HG02938 (cell line): ENCODE data around the gene AFAP1L1.

Source experiments
- ATAC-seq: cut with Tn5 transposase; IDR thresholded peaks from one replicate; pipeline ENCODE4 v1.9.1; 2021; ENCODE audit warnings: mild to moderate bottlenecking, moderate library complexity; ENCODE audit not compliant: unreplicated experiment

The AFAP1L1 gene

GRCh38 chr5:149283626-149284480, 12.2 kb downstream of the AFAP1L1 start:
- ATAC-seq: no peak

DNA sequence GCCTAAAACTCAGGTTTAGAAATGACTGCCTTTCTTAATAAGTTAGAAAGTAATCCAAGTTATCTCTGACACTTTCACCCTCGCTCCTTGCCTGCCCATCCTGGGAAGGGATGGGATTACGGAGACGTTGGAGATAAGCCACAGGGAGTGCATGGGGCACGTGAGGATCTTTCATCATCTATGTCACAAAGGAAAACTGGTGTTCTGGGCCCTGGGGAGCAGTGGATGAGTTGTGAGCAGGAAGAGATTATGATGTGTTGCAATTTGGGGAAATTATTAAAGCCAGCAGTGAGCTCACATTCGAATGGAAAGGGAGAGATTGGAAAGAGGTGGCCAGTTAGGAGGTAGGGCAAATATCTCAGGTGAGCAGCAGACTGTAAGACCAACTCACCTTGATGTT, 12.8 kb downstream of the AFAP1L1 start:
- no peak for ATAC-seq

GRCh38 chr5:149285153-149285552, 13.5 kb downstream of the AFAP1L1 start:
- no peak for ATAC-seq

- no peak for ATAC-seq
These were observed 16.8 kb downstream of the AFAP1L1 start for GRCh38 chr5:149288436-149288835.

DNA sequence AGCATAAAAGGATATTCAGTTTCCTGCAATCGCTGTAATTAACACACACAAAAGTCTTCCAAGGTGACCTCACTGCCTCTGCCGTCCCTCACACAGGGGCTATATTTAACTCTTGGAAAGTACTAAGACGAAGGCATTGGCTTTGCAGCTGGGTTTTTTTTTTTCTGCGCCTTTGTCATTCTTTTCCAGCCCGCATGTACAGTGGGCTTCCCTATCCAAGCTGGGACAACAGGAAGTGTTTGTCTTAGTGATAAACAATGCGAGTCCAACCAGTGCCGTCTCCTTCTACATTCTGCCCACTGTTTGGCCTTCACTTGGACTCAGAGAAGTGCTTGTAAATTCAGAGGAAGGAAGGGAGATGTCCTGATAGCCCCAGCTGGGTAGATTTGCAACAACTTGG, 17.6 kb downstream of the AFAP1L1 start:
- ATAC-seq: no peak

DNA sequence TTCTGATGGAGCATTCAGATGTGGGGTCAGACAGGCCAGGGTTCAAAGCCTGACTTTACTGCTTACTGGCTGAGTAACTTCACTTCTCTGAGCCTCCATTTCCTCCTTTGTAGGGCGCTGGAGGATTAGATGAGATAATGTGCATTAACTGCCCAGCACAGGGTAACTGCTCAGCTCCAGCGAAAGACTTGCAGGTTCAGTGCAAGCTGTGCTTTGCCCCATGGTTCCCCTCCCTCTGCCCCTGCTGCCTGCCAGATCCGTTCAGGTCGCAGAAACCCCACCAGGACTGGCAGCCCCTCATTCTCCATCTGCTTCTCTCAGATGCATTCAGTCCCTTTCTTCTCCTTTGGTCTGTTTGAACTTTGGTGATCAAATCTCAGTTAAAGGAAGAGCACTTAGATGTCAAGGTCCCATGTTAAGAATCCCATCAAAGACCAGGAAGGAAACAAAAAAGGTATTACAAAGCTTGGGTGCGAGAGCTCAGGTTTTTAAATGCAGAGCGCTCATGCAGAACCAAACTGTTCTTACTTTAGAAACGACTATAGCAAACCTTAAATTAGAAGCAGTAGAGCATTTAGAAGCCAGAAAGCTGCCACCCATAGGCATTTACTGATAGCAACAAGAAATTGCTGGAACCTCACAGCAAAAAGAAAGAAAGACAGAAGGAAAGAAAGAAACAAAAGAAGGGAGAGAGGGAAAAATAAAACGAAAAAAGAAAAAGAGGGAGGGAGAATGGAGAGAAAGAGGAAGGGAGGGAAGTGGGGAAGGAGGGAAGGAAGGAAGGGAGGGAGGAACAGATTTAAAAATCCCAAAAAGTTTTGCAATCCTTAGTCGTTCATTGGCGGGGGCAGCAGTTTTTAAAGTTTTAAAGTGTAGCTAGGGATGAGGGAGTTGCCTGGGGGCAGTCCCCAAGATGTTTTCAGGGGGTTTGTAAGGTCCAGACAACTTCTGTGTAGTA, 23.5 kb downstream of the AFAP1L1 start:
- ATAC-seq: no peak

DNA sequence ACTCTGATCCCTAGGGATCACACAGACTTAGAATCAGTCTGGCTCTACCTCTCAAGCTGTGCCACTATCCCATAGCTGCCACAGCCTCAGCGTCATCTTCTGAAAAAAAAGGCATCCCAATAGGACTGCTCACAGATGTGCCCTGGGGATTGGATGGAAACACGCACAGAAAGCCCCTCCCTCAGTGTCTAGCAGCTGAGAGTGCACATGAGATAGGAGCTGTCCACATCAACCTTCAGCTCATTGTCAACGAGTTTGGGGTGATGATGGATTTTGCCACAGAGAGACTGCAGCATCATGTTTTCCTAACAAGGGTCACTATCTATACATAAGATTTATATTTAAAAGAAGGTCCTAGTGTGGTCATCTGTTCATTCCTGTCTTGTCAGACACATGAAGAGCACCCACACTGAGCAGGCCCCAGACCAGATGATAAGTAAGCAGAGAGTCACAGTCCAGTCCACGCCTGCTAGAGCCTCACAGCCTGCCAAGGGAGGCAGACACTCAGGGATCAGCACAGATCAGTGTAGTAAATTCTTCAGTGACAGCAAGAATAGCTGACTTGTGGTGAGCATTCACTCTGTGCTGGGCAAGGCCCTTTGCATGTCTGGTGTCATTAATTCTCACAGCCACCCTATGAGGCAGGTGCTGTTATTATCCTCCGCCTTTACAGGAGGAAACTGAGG, 25.8 kb downstream of the AFAP1L1 start:
- no peak for ATAC-seq

DNA sequence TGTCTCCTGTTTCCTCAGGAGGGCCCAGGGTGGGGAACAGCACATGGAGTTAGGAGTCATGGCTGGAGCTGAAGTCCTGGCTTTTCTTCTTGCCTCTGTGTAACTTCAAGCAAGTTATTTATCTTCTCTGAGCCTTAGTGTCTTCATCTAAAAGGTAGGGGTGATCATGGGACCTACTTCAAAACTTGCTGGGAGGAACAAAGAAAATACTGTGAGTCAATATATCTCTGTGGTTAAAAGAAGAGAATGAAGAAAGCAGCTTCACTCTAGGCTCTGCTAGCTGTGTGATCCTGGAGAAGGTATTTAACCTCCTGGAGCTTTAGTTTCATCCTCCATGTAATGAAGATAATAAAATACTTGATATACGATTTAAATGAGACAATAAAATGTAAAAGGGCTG, 26.5 kb downstream of the AFAP1L1 start:
- ATAC-seq: no peak

DNA sequence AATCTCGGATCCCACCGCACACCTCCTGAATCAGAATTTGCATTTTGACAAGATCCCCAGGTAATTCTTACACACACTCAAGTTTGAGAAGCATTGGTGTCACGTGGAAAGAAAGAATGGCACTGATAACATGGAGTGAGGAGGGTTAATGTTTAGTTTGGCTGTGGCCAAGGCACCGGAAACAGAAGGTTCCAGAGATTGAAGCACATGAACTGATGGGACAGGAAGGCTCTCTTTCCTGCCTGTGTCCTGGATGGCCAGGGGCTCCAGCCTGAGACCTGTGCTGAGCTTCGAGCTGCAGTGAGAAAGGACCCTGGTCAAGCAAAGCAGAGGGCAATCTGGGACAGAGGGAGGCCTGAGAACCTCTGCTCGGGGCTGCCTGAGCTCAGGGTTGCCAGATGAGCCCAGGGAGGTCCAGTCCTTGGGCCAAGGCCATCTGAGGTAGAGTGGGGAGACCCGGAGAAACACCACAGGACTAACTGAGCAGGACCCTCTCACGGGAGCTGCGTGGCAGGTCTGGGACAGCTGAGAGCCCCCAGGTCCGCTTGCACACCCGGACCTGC, 27.3 kb downstream of the AFAP1L1 start:
- ATAC-seq: no peak

DNA sequence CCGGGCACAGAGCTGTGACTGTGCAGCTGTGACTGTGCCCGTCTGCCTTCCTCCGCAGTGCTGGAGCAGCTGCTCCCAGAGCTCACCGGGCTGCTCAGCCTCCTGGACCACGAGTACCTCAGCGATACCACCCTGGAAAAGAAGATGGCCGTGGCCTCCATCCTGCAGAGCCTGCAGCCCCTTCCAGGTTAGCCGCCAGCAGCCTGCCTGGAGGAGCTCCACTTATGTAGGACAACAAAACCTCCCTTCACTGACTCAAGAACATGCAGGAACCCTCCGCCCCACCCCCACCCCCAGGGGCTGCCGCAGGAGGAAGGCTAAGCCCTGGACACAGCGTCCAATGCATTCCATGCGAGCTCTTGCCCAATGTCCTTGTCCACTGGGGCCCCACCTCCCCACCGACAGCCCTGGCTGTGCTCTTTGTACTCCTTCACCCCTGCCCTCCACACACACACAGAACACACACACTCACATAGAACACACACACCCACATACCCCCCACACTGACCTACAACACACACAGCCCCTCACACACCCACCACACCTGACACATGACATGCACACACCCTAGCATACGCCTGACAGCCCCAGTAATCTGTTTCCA, 27.9 kb downstream of the AFAP1L1 start:
- no peak for ATAC-seq

DNA sequence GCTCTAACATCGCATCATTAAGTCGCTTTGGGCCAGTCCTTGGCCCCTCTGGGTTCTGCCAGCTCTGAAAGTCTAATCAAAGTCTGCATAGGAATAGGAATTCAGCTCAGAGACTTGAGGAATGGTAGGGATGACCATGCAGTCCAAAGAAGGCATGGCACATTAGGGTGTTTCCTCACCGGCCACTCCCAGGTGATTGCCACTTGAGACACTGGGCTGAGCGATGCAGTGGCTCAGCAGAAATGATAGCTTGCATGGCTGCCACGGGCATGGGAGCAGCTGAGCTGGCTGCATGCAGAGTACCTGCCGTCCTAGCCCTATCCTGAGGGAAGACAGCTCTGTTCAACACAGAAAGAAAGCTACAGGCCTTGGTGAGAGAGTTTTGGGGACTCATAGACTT, 28.8 kb downstream of the AFAP1L1 start:
- ATAC-seq: no peak

- no peak for ATAC-seq
These were observed 29.5 kb downstream of the AFAP1L1 start for GRCh38 chr5:149301049-149301743.

- no peak for ATAC-seq
These were observed 30.2 kb downstream of the AFAP1L1 start for GRCh38 chr5:149301744-149302380.

DNA sequence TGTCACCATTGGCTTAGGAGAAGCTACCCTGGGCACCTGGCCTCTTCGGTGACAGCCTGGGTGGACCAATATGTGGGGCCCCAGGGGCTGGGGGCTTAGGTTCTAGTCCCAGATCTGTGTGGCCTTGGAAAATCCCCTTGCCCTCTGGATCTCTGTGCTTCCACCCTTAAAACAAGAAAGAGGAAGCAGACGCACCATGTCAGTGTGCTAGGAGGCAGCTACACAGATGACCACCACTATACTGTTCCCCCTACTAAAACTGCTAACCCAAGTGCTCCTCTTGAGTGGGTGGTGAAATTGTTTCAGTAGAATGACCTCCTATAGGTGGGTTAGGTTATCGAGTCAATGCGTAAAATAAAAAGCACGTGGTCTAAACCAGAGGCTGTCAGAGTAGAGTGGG, 31.0 kb downstream of the AFAP1L1 start:
- no peak for ATAC-seq

DNA sequence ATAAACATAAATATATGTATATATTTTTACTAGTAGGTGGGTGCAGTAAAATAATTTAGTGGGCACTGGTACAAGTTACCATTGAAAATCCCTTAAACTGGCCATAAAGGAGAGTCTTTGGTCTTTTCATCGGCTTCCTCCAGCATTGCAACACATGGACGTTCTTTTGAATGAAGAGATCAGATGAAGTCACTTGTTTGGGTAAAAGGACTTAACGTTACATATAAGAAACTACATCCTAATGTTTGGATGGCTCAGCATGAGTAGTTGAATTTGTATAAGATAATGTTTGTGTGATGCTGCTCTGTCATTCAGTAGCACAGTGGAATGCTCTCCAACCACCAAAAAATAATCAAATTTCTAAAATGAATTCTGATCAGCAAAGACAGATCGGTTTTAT, 31.6 kb downstream of the AFAP1L1 start:
- no peak for ATAC-seq

DNA sequence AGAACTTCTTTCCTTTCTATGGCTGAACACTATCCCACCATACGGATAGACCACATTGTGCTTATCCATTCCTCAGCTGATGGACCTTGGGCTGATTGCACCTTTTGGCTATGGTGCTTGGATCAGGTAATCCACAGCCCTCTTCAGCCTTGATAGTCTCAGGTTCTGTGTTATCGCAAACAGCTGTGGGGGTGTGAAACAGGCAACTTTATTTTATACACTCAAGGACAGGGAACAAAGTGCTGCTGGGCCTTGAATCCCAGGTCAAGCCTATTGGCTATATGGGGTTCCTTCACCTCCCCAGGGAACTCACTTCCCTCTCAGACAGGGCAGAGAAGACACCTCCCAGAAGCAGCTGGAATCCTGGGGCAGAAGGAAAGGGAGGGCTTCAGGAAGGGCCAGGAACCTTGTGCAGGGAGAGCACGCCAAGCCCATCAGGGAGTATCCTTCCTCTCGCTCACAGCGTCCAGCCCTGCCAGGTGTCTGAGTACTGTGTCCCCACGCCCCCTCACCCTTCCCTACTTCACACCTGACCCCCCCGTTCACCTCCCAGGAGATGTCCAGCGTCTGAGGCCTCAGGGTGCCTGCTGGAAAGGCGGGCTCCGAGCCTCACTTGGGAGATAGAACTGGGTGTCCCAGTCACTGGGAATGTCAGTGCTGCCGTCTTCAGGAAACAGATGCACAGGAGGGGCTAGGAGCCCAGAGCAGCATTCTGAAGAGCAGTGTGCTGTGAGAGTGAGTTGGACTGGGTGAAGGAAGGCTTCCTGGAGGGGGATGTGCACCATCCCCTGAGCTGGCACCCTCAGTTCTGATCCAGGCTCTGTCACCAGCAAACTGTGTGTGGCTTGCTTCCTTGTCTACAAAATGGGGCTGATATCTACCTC, 32.8 kb downstream of the AFAP1L1 start:
- ATAC-seq: no peak

GRCh38 chr5:149309354-149309753, 37.7 kb downstream of the AFAP1L1 start:
- ATAC-seq: no peak

DNA sequence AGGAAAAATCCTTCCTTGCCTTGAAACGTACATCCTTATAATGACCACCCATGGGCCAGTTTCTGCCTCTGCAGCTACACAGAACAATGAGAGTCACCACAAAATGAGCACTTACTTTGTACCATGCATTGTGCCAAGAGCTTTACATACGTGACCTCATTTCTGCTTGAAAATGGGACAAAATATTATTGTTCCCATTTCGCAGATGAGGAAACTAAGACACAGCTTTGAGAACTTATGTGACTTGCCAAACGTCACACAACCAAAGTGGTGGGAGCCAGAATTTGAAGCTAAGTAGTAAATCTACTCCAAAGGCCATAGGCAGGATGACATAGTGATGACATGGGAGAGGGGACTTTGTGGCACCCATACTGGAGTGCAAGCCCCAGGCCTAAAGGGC, 38.8 kb downstream of the AFAP1L1 start:
- ATAC-seq: no peak
